Measurements from ENCODE around the gene PDYN. TPM values are rescaled to one million over a fixed set of nuclear protein-coding genes. Genes with fewer than 3 reads are reported as not detected.

The PDYN gene
- total RNA-seq, 1 donor from 2014 or later, result 0.30 TPM

- no peaks in the 10 kb centered on the region for H3K9me3 ChIP-seq (ENCODE audit: low read depth)
- H3K79me2 ChIP-seq (ENCODE audit: low read depth), result no peaks in the 10 kb centered on the region
- H3K27ac ChIP-seq, result no peak overlapping the region
- H3K27me3 ChIP-seq, result no peaks in the 10 kb centered on the region
- Mint-ChIP-seq H3K4me1 (peaks cover 15% of the 10 kb centered on the region), H3K9me3 (no peaks in the 10 kb centered on the region), H3K27ac (no peak overlapping the region), H3K27me3 (ENCODE audit: insufficient read depth, low read depth) (peaks cover 19% of the 10 kb centered on the region), H3K4me3 (no peak overlapping the region), H3K36me3 (no peaks in the 10 kb centered on the region)
- H3K4me1 ChIP-seq, result peaks cover 14% of the 10 kb centered on the region
- no peak overlapping the region for H2AFZ ChIP-seq (replicated peaks)
- no peak for DNase-seq (ENCODE audit: low spot score)
- H3K4me3 ChIP-seq, result no peak overlapping the region
- no peak overlapping the region for H3K9ac ChIP-seq
- H4K20me1 ChIP-seq (ENCODE audit: low read depth), result no peaks in the 10 kb centered on the region
- H3K36me3 ChIP-seq, result no peaks in the 10 kb centered on the region
- no peak overlapping the region for H3K4me2 ChIP-seq
- no peaks in the 10 kb centered on the region for H3F3A ChIP-seq (ENCODE audit: low read depth)
- TF ChIP-seq CTCF (IDR thresholded peaks at IDR 0.05), result no peak
- no peak for TF ChIP-seq EZH2phosphoT487 (IDR thresholded peaks at IDR 0.05)
- no peak for TF ChIP-seq EZH2 (IDR thresholded peaks at IDR 0.05)
These were observed 3.8 kb upstream of the PDYN start for GRCh38 chr20:1997483-1998192.

GRCh38 chr20:1995531-1996310 is 1.9 kb upstream of the PDYN start:
- Mint-ChIP-seq H3K4me1 (peaks cover 15% of the 10 kb centered on the region), H3K27me3 (ENCODE audit: insufficient read depth, low read depth) (peaks cover 10% of the 10 kb centered on the region), H3K36me3 (no peaks in the 10 kb centered on the region), H3K27ac (no peak overlapping the region), H3K4me3 (no peak overlapping the region), H3K9me3 (no peaks in the 10 kb centered on the region)
- Histone ChIP-seq H3F3A (ENCODE audit: low read depth) (no peaks in the 10 kb centered on the region), H3K4me1 (peaks cover 20% of the 10 kb centered on the region), H3K9ac (no peak overlapping the region), H3K79me2 (ENCODE audit: low read depth) (no peaks in the 10 kb centered on the region), H3K36me3 (no peaks in the 10 kb centered on the region), H3K9me3 (ENCODE audit: low read depth) (no peaks in the 10 kb centered on the region), H3K4me2 (no peak overlapping the region), H3K4me3 (no peak overlapping the region), H4K20me1 (ENCODE audit: low read depth) (no peaks in the 10 kb centered on the region), H3K27me3 (no peaks in the 10 kb centered on the region), H2AFZ (replicated peaks) (no peak overlapping the region), H3K27ac (no peak overlapping the region)
- DNase-seq (ENCODE audit: low spot score), result no peak
- TF ChIP-seq EZH2 (IDR thresholded peaks at IDR 0.05) (no peak), CTCF (IDR thresholded peaks at IDR 0.05) (no peak), EZH2phosphoT487 (IDR thresholded peaks at IDR 0.05) (no peak)

GRCh38 chr20:1994627-1995026 is 769 bp upstream of the PDYN start:
- H3K4me3 Mint-ChIP-seq, result no peak overlapping the region
- Histone ChIP-seq H3K79me2 (ENCODE audit: low read depth) (no peaks in the 10 kb centered on the region), H4K20me1 (ENCODE audit: low read depth) (no peaks in the 10 kb centered on the region), H3K4me1 (peaks cover 20% of the 10 kb centered on the region), H3K36me3 (no peaks in the 10 kb centered on the region), H2AFZ (replicated peaks) (no peak overlapping the region), H3F3A (ENCODE audit: low read depth) (no peaks in the 10 kb centered on the region), H3K27ac (no peak overlapping the region), H3K4me3 (no peak overlapping the region), H3K9ac (no peak overlapping the region), H3K27me3 (no peaks in the 10 kb centered on the region), H3K9me3 (ENCODE audit: low read depth) (no peaks in the 10 kb centered on the region), H3K4me2 (no peak overlapping the region)
- no peak overlapping the region for H3K27ac Mint-ChIP-seq
- DNase-seq (ENCODE audit: low spot score), result no peak
- TF ChIP-seq EZH2phosphoT487 (IDR thresholded peaks at IDR 0.05) (no peak), EZH2 (IDR thresholded peaks at IDR 0.05) (no peak), CTCF (IDR thresholded peaks at IDR 0.05) (no peak)
- H3K9me3 Mint-ChIP-seq, result no peaks in the 10 kb centered on the region
- peaks cover 15% of the 10 kb centered on the region for H3K4me1 Mint-ChIP-seq
- H3K27me3 Mint-ChIP-seq (ENCODE audit: insufficient read depth, low read depth), result peaks cover 9% of the 10 kb centered on the region
- no peaks in the 10 kb centered on the region for H3K36me3 Mint-ChIP-seq
